ENCODE measurements around the gene FBXO31. TPM values are rescaled to one million over a fixed set of nuclear protein-coding genes. Genes with fewer than 3 reads are reported as not detected.
A peak's percentile ranks its signal among the peaks of the same experiment; 100 is the strongest.

The FBXO31 gene
- polyA plus RNA-seq, 3 donors, result 18.3 to 26.1 (median 25.7) TPM

- no peak for DNase-seq (ENCODE audit: extremely low read depth in 1 of 11, low read depth in 9 of 11, low spot score in 4 of 11)
Measured at GRCh38 chr16:87323727-87324410, 59.7 kb downstream of the FBXO31 start.

GRCh38 chr16:87322833-87323726, 60.5 kb downstream of the FBXO31 start:
- DNase-seq (ENCODE audit: extremely low read depth in 1 of 11, low read depth in 9 of 11, low spot score in 4 of 11), result no peak

GRCh38 chr16:87322360-87322759, 61.2 kb downstream of the FBXO31 start:
- no peak for DNase-seq (ENCODE audit: extremely low read depth in 1 of 11, low read depth in 9 of 11, low spot score in 4 of 11)

- DNase-seq (ENCODE audit: extremely low read depth in 1 of 11, low read depth in 9 of 11, low spot score in 4 of 11), result no peak
Measured at GRCh38 chr16:87321336-87322107, 62.1 kb downstream of the FBXO31 start.

- DNase-seq (ENCODE audit: extremely low read depth in 1 of 11, low read depth in 9 of 11, low spot score in 4 of 11), result no peak
Measured at GRCh38 chr16:87320510-87321227, 62.9 kb downstream of the FBXO31 start.

- DNase-seq (ENCODE audit: extremely low read depth in 1 of 11, low read depth in 9 of 11, low spot score in 4 of 11), result no peak
Measured at GRCh38 chr16:87319997-87320491, 63.5 kb downstream of the FBXO31 start.

GRCh38 chr16:87319011-87319410, 64.6 kb downstream of the FBXO31 start:
- DNase-seq (ENCODE audit: extremely low read depth in 1 of 11, low read depth in 9 of 11, low spot score in 4 of 11), result no peak

GRCh38 chr16:87317750-87318644, 65.6 kb downstream of the FBXO31 start:
- DNase-seq (ENCODE audit: extremely low read depth in 1 of 11, low read depth in 9 of 11, low spot score in 4 of 11), result peak in 3 of 11 donors; percentile 26 to 41 (median 27)

- DNase-seq (ENCODE audit: extremely low read depth in 1 of 11, low read depth in 9 of 11, low spot score in 4 of 11), result peak; percentile 89 to 98 (median 95)
Measured at GRCh38 chr16:87316923-87317749, 66.4 kb downstream of the FBXO31 start, which contains the start of gene C16orf95. C16orf95 (minus strand) TSS chr16:87317392; CDS start chr16:87317242, 150 bp downstream.

- DNase-seq (ENCODE audit: extremely low read depth in 1 of 11, low read depth in 9 of 11, low spot score in 4 of 11), result no peak
Measured at GRCh38 chr16:87316450-87316922, 67.1 kb downstream of the FBXO31 start.

- no peak for DNase-seq (ENCODE audit: extremely low read depth in 1 of 11, low read depth in 9 of 11, low spot score in 4 of 11)
Measured at GRCh38 chr16:87314990-87315420, 68.6 kb downstream of the FBXO31 start.

GRCh38 chr16:87312008-87312407, 71.6 kb downstream of the FBXO31 start:
- DNase-seq (ENCODE audit: extremely low read depth in 1 of 11, low read depth in 9 of 11, low spot score in 4 of 11), result no peak

- no peak for DNase-seq (ENCODE audit: extremely low read depth in 1 of 11, low read depth in 9 of 11, low spot score in 4 of 11)
Measured at GRCh38 chr16:87311387-87311786, 72.2 kb downstream of the FBXO31 start.

- no peak for DNase-seq (ENCODE audit: extremely low read depth in 1 of 11, low read depth in 9 of 11, low spot score in 4 of 11)
Measured at GRCh38 chr16:87310610-87311009, 73.0 kb downstream of the FBXO31 start.

- no peak for DNase-seq (ENCODE audit: extremely low read depth in 1 of 11, low read depth in 9 of 11, low spot score in 4 of 11)
Measured at GRCh38 chr16:87309620-87310525, 73.7 kb downstream of the FBXO31 start.

GRCh38 chr16:87308826-87309225, 74.8 kb downstream of the FBXO31 start:
- DNase-seq (ENCODE audit: extremely low read depth in 1 of 11, low read depth in 9 of 11, low spot score in 4 of 11), result no peak
